ENCODE measurements around the gene DBF4B.

GRCh38 chr17:44663095-44663494 lies 45.4 kb upstream of the DBF4B start:
- TF ChIP-seq POLR2AphosphoS5 (IDR thresholded peaks at IDR 0.05; ENCODE audit: low read length): no peak
- TF ChIP-seq SUZ12 (IDR thresholded peaks at IDR 0.05; ENCODE audit: unreplicated experiment): no peak
- no peak for TF ChIP-seq MYC (IDR thresholded peaks at IDR 0.05; ENCODE audit: insufficient read depth, insufficient read length, insufficient replicate concordance, low read length, severe bottlenecking)
- no peak for TF ChIP-seq CHD1 (IDR thresholded peaks at IDR 0.05; ENCODE audit: low read depth, low read length)
- no peak for TF ChIP-seq EZH2 (IDR thresholded peaks at IDR 0.05; ENCODE audit: borderline replicate concordance, control insufficient read depth, low read depth, low read length)
- TF ChIP-seq CTCF (IDR thresholded peaks at IDR 0.05 in 2 of 3, conservative IDR thresholded peaks at IDR 0.05 in 1 of 3; ENCODE audit: control insufficient read depth in 2 of 3, extremely low read depth in 1 of 3, insufficient read depth in 1 of 3, low read depth in 3 of 3, low read length in 3 of 3): no peak
- TF ChIP-seq RELA (IDR thresholded peaks at IDR 0.05; ENCODE audit: borderline replicate concordance, partially characterized antibody): no peak
- no peak for TF ChIP-seq FOS (IDR thresholded peaks at IDR 0.05; ENCODE audit: borderline replicate concordance, extremely low read depth, insufficient read length)
- TF ChIP-seq TAF1 (IDR thresholded peaks at IDR 0.05; ENCODE audit: borderline replicate concordance, low read depth, low read length): no peak

Measured in GM12878 (cell line).